ENCODE data around the gene NUDT14. TPM values are rescaled to one million over a fixed set of nuclear protein-coding genes. Genes with fewer than 3 reads are reported as not detected.

The NUDT14 gene
- total and polyA plus RNA-seq, 2 of the 8 experiments (the other 6 are each of a cell fraction or from before 2014, with no cell fraction given), result 25.5 to 33.3 TPM

- no peak for TF ChIP-seq BCL11A (IDR thresholded peaks at IDR 0.05; ENCODE audit: low read depth in 2 of 2, low read length in 2 of 2)
These were observed 22.0 kb upstream of the NUDT14 start (continued) for GRCh38 chr14:105203057-105203531.
